NCI-H82 treated with DMSO at 0.1 percent for 48 hours (cell line): ENCODE data around the gene FAM168A.

Source experiments
- DNase-seq: peaks from one replicate; lab custom pipeline; 2025; ENCODE audit not compliant: unreplicated experiment; lab: John Stamatoyannopoulos, UW

The FAM168A gene

DNA sequence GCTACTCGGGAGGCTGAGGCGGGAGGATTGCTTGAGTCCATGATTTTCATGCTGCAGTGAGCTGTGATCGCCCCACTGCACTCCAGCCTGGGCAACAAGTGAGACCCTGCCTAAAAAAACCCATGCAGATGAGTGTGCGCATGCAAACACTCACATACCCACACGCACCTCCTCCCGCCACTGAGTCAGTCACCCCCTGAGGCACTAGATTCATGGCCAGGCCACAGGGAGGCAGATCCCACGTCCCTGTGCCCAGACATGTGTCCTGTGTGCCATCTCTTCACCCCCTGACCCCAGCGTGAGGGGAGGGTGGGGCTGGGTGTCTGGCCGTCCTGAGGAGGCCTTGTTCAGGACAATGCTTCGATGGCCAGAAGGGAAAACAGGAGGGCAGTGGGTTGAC lies 206.2 kb downstream of the FAM168A start:
- DNase-seq, result no peak

DNA sequence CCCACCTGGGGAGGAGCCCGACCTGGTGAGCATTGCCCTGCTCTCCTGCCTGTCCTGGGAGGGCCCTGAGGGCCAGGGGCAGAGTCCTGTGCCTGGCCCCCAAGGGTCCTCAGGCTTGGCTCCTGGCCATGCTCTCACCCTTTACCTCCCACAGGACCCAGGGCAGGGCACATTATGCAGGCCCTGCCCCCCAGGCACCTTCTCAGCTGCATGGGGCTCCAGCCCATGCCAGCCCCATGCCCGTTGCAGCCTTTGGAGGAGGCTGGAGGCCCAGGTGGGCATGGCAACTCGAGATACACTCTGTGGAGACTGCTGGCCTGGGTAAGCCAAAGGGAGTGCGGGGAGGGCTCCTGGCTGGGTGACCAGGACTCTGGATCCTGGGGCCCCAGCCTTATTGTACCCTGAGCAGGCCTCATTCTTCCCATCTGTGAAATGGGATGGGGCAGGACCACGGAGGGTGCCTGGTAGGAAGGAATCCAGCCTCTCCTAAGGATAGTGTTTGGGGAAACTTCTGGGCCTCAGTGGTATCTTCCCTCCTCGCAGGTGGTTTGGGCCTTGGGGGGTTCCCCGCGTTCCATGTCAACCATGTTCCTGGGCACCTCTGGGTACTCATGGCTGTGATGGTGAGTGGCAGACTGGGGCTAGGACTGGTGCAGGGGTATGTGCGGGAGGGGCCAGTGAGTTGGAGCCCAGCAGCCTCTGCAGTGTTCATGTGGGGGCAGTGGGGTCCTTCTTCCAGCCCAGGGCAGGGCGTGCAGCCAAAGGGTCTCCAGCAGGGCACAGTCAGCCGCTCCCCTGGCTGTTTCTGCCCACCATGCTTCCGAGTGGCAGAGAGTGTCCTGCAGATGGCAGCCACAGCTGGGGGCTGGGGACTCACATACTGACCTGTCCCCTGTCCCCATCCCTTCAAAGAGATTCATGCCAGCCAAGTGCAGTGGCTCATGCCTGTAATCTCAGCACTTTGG lies 207.0 kb downstream of the FAM168A start:
- DNase-seq, result no peak

DNA sequence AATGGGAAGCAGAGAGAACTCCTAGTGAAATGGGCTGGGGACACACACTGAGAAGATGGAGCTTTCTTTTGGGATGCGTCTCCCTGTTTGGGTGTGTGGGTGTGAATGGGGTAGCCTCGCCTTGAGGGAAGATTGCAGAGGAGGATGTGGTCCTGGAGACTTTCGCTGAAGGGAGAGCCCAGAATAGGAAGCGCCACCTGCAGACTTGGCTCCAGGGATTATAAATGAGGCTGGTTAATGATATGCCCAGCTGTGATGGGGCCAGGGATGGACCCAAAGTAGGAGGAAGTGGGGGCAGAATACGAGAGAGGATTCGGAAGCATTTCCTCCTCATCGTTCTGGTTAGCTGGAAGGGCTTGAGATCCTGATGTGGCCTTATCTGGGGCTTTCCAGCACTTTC lies 208.0 kb downstream of the FAM168A start:
- no peak for DNase-seq

DNA sequence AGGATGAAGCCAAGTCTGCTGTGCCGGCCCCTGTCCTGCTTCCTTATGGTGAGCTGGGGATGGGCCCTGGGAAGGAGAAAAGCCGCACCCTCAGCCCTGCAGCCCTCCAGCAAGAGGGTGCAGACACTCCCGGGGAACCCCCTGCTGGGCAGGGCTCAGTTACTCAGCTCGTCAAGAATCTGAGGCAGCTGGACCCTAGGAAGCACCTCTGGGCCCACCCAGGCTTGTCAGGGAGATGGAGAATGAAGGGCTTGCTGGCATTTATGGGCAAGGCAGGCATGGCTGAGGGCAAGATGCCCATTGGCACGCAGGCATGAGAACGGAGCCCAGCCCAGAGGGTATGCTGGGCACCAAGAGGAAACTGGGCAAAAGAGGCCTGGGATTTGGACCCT lies 208.8 kb downstream of the FAM168A start:
- no peak for DNase-seq

DNA sequence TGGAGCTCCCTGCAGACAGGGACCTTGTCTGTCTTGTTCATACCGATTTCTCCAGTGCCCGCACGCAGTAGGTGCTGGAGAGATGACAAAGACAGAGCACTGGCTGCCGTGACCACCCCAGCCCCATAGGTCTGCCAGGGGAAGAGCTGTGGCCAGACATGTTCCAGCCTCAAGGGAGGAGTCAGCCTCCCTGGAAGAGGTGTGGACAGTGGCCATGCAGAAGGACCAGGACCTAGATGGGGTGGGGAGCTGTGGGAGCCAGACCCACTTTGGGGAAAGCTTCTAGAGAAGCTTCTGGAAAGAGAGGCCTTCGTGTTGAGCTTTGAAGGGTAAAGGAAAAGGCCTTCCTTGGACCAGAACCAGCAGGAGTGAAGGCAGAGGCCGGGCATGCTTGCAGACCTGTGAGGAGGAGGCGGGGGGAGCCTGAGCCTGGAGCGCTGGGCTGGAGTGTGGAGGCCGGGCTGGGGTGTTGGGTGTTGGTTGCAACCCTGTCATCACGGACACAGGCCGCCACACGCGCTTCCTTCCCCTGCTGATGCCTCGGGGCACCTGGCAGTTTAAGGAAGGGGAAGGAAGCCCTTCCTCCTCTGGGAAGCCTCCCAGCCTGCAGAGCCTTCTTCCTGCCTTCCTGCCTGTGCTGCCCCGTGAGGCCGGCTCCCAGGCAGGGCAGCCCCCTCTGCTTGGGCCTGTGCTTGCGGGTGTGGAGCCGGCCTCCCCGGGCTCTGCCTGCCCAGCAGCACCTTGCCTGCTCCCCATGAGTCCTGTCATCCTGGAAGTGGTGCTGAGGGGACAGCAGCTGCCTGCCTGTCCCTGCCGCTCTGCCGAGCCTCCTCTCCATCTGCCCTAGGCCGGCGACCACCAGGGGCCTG lies 209.4 kb downstream of the FAM168A start:
- DNase-seq, result no peak

DNA sequence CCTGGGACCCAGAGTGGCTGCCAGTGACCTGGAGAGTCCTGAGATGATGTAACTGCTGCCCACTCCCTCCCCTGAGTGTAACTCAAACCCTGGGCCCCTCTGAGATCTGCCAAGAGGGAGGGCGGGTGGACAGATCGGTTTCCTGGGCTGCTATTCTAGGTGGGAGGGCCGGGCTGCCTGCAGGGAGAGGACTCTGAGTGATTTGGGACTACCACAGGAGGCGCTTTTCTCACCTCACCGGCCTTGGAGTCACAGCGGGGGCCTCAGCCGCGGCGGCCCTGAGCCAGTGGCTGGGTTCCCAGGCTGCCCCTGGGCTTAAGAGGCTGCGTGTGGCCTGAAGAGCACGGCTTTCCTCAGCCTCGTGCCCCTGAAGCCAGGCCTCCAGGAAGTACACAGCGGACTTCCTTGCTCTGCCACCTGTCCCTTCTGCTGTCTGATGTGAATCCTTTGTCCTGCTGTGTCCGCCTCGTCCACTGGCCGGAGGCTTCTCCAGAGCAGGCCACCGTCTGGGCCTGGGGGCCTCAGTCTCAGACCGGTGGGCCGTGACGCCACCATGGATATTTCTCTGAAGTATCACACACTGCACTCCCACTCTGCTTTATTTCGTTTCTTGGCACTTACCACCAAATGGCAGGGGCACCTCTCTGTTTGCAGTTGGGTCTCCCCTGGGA lies 210.2 kb downstream of the FAM168A start:
- DNase-seq, result no peak

DNA sequence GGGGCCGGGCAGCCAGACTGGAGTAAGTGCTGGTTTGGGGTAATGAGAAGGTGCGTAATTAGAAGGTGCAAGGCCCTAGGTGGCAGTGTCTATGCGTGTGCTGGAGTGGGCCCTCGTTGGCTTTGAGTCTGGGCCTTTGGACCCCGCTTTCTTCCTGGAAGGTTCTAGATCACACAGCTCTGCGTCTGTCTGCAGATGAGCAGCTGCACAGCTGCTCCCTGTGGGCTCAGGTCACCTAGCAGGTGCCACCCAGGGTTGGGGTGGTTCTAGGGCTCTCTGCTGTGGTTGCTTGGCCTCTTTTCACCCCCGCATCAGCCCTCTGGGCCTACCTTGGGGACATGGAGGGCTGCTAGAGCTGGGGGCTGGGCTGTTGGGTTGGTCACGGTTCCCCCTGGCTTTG lies 211.4 kb downstream of the FAM168A start:
- no peak for DNase-seq

DNA sequence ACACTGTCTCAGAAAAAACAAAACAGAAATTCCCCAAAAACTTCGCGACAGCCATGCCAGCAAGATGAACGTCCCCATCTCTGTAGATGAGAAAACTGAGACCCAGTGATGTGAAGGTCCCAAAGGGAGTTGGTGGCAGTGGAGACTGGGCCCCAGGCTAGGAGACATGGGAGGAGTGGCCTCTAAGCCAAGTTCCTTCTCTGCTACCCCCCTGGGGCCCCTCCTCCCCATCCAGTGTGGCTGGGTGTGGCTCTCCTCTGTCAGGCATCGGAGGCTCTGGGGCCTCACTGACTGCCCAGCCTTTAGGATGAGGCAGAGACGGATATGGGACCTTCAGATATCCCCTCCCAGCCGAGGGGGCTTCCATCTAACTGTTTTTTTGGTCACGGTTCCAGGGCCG lies 211.9 kb downstream of the FAM168A start:
- DNase-seq, result no peak

DNA sequence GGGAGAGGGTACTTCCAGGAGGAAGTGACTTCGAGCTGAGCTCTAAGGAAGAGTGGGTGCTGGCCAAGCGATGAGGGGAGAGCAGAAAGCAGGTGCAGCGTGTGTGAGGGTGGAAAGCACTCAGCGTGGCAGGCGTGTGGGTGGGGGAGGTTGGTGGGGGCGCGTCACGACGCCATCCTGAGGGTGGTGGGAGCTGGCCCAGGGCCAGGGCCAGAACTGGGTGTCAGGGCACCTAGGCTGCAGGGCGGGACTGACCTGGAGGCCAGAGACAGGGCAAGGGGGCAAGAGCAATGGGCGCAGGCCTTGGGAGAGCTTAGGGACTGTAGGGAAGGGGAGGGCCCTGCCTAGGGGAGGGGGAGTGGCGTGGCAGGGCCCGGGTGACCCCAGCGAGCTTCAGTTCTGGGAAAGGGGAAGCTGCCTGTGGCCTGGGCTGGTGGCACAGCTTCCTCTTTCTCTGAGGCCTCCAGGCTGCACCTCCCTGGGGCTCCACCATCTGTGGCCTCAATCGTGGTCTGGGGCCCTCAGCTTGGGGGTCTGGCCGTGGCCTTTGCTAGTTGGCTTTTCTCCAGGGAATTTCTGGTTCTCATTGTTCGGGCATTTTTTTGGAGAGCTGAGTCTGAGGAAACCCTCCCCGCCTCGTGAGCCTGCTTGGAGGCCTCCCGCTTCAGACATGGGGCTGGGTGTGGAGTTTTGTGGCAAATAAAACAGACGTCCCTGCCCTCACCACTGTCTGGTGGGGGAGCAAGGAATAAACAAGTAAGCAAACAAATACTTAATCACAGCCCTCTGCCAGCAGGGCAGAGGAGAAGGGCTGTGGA lies 212.8 kb downstream of the FAM168A start:
- DNase-seq, result no peak

DNA sequence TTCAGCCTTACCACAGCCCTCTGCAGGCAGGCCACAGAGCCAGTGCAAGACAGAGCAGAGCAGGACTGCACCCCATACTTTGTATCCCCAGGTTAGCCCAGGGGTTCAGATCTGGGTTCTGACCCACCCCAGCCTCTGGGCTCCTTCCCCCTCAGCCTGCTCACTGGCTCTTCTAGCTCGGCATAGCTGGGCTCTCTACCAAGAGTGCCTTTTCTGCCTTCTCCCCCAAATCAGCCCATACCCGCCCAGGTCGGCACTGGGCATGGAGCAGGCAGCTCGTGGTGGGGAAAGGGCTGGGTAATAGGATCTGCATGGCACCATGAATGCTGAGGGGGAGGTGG lies 213.4 kb downstream of the FAM168A start:
- DNase-seq, result no peak

DNA sequence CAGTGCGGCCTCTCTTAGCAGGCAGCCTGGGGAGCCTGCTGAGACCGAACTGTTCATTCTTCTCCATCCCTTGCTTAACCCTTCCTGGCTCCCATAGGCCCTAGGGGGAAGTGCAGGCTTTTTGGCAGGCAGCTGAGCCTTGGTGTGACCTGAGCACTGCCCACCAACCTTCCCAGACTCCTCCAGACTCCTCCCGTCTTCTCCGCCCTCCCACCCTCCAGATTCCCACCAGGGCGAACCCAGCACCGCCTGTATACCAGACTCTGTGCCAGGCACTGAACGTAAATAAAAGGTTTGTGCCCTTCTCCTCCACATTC lies 213.8 kb downstream of the FAM168A start:
- DNase-seq, result no peak

DNA sequence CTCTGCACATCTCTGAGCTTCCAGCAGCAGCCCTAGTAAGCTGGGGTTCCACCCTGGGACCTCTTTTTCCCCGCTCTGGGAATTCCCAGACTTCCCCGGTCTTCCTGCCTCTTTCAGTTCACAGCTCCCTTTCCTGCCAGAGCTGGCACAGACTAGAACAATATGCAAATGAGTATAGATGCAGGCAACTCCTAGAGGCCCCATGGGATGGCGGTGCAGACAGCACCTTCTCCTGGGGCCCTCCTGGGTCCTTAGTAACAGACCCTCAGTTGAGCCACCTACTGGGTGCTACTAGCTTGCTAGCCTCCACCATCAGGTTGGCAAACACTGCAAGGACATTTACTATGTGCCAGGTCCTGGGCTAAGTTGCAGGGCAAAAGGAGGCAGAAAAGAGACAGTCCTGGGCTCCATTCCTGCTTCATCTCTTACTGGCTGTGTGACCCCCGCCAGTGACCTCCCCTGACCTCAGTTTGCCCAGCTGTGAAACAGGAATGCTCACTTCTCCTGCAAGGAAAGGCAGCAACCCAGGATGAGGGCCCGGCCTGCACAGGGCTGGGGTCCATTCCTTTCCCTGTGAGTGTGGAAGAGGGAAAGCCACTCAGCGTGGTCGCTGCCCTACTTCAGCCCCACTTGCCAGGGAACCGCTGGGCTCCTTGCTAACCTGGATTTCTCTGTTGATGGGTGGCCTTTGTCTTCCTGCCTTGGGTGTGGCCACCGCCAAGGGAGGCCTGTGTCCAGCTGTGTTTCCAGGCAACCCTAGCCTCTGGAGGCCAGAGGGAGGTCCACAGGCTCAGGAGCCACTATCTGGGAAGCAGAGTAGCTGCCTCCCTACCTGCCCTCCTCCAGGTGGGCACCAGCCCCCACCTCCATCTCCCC lies 214.4 kb downstream of the FAM168A start:
- no peak for DNase-seq

DNA sequence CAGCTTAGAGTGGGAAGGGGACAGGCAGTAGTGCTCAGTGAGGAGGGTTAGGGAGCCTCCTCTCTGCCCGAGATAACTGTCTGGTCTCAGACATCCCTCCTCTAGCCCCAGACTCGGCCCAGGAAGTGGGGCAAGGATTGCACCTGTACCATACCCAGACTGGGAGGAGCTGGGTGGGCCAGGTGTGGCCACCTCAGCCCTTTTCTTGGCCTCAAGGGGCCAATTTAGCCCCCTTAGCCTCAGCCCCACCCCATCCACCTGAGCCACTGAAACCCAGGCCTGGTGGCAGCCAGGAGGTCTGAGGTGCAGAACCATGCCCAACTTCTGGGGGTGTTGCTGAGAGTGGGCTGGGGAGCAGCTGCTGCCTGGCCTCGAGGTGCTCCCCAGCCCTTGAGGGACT lies 215.2 kb downstream of the FAM168A start:
- no peak for DNase-seq

DNA sequence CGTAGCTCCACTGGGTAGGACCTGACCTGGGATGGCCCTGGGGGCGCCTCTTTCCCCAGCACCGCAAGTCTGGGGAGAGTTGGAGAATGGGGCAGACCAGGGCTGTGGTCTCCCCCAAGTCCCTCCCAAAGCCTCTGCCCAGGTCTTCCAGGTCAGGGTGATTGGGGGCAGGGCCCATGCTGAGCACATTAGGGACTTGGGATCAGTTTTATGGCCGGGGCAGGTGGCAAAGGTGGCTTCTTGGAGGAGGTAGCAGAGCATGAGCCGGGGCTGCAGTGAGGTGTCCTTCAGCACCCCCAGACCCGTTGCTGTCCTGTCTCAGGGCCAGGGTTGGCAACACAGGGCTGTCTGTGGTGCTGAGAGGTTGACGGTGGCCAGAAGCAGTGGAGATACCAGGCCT lies 215.7 kb downstream of the FAM168A start:
- DNase-seq, result no peak

DNA sequence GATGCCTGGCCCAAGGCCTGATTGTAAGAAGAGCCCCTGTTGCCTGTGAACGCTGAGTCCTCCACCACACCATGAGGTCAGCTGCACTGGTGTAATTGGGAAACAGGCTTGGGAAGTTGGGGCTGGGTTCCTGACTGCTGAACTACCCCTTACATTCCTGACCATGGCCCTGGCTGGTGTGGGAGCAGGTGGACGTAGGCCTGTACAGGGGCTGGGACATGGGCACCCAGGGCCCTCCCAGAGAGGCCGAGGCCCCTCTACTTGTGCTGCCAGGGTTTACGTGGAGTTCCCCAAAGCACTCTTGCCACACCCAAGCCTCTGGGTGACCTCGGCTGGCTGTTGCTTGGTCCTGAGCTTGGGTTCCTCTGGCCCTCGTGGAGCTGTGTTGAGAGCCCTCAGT lies 216.3 kb downstream of the FAM168A start:
- DNase-seq, result no peak

DNA sequence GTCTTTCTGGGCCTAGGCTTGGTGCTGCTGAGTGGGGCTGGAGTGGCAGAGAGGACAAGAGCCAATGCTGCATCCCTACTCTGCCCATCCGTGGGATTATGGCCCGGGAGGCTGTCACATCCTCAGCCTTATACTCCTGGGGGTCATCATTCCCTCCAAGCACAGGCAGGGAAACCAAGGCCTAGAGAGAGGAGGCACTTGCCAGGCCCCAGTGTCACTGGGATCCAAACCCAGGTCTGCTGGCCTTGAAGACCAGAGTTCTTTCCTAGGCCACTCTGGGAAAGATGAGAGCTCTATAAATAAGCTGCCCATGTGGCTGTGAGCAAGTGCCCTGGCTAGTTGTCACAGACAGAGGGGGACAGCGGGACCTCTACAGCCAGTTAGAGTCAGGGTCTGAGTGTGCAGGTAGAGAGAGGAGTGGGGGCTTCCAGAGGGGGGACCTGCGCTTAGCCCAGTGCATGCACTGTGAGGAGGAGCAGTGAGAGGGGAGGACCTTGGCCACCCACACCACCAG lies 217.0 kb downstream of the FAM168A start:
- DNase-seq, result no peak

DNA sequence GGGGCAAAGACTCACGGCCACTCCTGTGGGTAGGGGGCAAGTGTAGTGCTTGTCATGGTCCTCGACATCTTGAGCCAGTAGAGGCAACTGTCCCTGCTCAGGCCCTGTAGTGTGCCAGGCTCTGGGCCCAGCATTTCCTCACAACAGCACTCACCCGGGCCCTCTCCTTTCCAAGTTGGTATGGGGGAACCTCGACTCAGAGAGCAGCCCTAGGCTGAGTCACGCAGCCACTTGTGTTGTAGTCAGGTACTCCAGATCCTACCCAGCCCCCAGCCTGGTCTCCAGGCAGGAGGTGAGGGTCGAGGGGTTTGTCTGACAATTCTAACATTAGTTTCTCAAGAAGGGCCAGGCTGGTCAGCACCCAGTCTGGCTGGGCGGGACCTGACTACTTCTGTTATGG lies 217.6 kb downstream of the FAM168A start:
- DNase-seq, result no peak

DNA sequence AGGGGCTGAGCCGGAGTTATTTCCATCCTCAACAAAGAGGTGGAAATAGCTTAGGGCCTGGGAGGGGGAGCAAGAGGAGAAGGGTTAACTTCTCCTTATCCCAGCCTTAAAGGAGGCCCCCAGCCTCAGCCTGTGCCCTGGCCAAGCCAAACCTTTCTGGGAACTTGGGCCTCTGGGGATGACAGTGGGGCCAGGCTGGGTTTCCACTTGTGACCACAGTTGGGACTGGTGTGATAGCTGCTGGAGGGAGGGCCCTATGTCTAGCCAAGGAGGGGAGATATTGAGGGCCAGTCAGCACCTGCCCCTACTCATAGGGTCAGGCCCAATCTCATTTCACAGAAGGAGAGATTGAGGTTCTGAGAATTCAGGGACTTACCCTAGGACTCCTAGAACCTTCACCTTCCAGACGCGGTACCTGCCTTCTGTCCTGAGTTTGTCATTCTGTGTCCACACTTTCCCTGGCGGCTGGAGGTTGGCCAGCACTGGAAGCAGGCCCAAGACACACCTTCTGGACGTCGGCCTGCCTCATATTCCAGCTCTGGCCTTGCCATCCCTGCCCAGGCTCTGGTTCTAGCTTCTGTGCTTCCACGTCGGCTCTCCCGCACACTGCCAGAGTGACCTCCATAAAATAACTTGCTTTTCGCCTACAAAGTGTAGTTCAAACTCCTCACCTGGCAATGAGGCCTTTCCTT lies 218.6 kb downstream of the FAM168A start:
- DNase-seq, result no peak
